Right renal pelvis (tissue), 4 donors: ENCODE measurements around the gene CCDC121. TPM values are rescaled to one million over a fixed set of nuclear protein-coding genes. Genes with fewer than 3 reads are reported as not detected.

Experiments used
- DNase-seq, 4 donors: peaks; one replicate each; pipeline ENCODE4 v3.0.0-alpha.2; 2013; ENCODE audit warnings: low read depth in 4 of 4, low spot score in 3 of 4, missing footprints in 1 of 4
- polyA plus RNA-seq, 4 donors: library from polyadenylated mRNA; unstranded; fragments of 120-200 nt; gene quantifications; one replicate each; pipeline ENCODE4 v1.2.1, GENCODE V29; 2013; ENCODE audit not compliant: insufficient read length in 4 of 4

CCDC121 gene
- polyA plus RNA-seq, 4 donors: 11.2 to 14.5 (median 13.6) TPM

- no peak for DNase-seq
These were observed 45.4 kb downstream of the CCDC121 start for GRCh38 chr2:27583390-27583915.

- peak; percentile 76 to 85 (median 80) for DNase-seq
These were observed 46.0 kb downstream of the CCDC121 start, which contains the start of gene ZNF512 for GRCh38 chr2:27582695-27583389. Gene ZNF512 (plus strand): TSS chr2:27583042. CDS start chr2:27583113, 71 bp downstream.

- no peak for DNase-seq
These were observed 46.6 kb downstream of the CCDC121 start for GRCh38 chr2:27582129-27582694.

- no peak for DNase-seq
These were observed 47.2 kb downstream of the CCDC121 start for GRCh38 chr2:27581417-27582128.

Other genes with a start within 250 kb of the CCDC121 start
- 10 to 100 TPM; 16.7 to 25.9 (median 18.4) TPM for gene ZNF513, start 248.3 kb downstream of the CCDC121 start, polyA plus RNA-seq
- 10 to 100 TPM; 92.4 to 98.5 (median 94.7) TPM for gene PPM1G, start 219.4 kb downstream of the CCDC121 start, polyA plus RNA-seq
- gene NRBP1, start 200.4 kb downstream of the CCDC121 start, polyA plus RNA-seq: 100 to 1,000 TPM; 123 to 138 (median 132) TPM
- gene KRTCAP3, start 186.6 kb downstream of the CCDC121 start, polyA plus RNA-seq: 1 to 10 TPM; 6.1 to 8.5 (median 7.1) TPM
- 10 to 100 TPM; 41.1 to 48.0 (median 41.4) TPM for gene IFT172, start 139.3 kb downstream of the CCDC121 start, polyA plus RNA-seq
- gene FNDC4, start 133.8 kb downstream of the CCDC121 start, polyA plus RNA-seq: 1 to 10 TPM; 7.3 to 9.1 (median 8.6) TPM
- under 1 TPM in 2 of 4 donors, not detected in 2; 0.16 to 0.39 TPM for gene GCKR, start 132.2 kb downstream of the CCDC121 start, polyA plus RNA-seq
- 10 to 100 TPM; 67.0 to 84.2 (median 80.5) TPM for gene ZNF512, start 46.0 kb downstream of the CCDC121 start, polyA plus RNA-seq
- 10 to 100 TPM; 58.1 to 68.6 (median 64.6) TPM for gene GPN1, start within 50 bp of the CCDC121 start, polyA plus RNA-seq
- gene SUPT7L, start 34.6 kb upstream of the CCDC121 start, polyA plus RNA-seq: 10 to 100 TPM; 52.0 to 62.5 (median 58.3) TPM
- gene SLC4A1AP, start 34.9 kb upstream of the CCDC121 start, polyA plus RNA-seq: 10 to 100 TPM; 31.0 to 34.7 (median 32.5) TPM
- gene MRPL33, start 142.7 kb upstream of the CCDC121 start, polyA plus RNA-seq: 100 to 1,000 TPM; 140 to 167 (median 158) TPM